Measurements from ENCODE around the gene DTX3.
A peak's percentile ranks its signal among the peaks of the same experiment; 100 is the strongest.
"Not testable (repeated sequence)": the region's sequence is repeated elsewhere in the genome, so short reads cannot be mapped to it uniquely, and the experiment has no call there.

The DTX3 gene

DNA sequence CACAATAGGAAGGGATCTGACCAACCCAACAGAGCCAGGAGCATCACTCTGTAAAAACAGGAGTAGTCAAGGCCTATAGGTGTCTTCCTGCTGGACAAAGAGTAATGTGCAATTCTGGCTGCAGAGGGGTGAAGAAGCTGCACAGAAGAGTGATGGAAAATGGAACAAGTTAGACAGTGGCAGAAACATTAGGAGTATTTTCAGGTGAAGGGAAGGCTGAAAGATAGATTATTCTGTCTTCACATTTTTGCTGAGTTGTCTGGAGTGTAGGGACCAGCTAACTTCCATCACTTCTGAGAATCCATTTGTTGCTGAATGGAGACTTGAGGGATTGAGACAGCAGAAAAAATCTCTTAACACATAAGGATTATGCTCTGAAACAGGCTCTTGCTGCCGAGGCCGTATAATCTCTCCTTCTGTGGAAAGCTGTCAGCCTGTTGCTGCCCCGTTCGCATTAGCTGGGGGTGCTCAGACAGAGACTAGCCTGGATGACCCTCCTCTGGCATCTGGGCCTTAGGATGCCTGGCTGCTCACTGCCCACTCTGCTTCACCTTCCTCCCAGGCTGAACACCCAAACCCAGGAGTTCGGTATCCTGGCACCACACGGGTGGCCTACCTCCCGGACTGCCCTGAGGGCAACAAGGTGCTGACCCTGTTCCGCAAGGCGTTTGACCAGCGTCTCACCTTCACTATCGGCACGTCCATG, 3.5 kb downstream of the DTX3 start:
- DNase-seq, result no peak

DNA sequence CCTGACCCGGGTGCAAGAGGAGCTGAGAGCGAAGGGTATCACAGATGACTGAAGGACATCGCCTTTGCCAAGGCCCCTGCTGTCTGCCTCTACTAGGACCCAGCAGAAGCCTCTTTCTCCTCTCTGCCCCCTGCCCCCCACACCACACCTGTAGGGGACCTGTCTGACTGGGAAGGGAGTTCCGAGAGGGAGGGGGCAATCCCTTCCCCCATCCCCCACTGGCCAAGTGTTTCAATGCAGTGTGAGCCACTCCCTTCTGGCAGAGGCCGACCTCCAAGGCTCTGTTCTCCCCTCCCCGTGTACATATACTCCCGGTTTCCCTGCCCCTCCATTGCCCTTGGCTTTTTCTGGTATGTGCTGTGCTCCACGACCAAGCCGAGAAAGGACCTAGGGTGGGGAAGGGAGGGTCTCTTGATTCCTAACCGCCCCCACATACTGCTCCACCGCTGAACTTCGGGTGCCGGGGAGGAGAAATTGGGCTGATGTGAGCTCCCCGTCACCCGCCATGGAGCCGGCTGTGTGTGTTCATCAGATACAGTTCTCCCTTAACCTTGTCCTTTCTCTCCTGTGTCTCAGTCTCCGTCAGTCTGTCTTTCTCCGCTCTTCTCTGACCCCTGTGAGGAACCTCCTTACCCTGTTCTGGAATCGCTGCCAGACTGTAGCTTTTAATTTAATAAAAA, 4.6 kb downstream of the DTX3 start:
- no peak for DNase-seq

DNA sequence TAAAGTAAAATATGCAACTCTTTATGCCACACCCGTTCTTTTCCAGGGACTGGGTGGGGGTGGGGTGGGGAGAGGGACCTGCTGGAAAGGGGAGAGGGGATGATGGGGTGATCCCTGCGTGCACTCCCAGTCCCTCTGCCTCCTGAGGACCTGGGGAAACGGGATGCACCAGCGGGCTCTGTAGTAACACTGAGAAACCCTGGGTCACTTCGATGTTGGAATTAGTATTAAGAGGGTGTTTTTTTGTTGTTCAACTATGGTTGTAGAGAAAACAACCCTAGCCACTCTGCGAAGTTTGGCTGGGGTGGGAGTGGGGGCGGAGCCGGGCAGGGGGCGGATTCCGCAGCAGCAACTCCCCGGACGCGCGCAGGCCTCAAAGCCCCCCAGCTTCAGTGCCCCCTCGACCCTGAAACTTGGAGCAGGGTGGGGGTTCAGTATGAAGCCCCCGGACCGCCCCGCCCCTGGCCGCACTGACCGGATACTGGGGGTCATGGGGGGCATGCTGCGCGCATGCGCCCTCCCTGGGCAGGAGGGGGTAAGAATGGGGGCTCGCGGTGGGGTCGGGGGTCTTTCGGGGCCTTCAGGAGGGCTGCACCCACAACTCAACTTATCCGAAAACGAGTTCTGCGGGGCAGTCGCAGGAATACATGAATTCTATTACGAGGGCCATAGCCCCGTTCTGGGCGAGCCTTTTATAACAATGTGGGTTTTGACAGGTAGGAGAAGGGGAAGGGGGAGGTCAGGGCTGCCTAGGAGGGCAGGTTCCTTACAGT, 5.3 kb downstream of the DTX3 start:
- no peak for DNase-seq

DNA sequence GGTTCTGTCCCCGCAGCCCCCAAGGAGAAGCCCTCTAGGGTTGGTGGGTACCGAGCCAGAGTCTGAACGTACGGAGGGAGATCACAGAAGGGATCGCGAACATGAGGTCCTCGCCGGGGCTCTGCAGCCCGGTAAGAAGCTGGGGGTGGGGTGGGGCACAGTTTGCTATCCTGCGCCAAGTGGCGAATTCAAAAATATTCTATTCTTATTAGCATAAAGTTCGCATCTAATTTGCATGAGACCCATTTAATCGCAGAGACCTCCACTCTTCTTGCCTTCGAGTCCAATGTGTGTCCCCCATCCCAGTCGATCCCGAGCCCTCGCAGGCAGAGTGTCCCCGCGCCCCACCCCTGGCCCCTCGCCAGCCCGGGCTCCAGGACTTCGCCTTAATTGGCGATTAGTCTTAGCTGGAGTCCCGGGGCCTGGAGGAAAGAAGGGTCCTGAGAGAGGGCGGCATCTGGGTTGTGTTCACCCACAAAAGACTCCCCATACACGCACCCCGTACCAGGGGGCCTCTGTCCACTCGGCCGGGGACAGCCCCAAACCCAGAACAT, 6.0 kb downstream of the DTX3 start:
- DNase-seq, result peak in 1 of 2 experiments; percentile 26

DNA sequence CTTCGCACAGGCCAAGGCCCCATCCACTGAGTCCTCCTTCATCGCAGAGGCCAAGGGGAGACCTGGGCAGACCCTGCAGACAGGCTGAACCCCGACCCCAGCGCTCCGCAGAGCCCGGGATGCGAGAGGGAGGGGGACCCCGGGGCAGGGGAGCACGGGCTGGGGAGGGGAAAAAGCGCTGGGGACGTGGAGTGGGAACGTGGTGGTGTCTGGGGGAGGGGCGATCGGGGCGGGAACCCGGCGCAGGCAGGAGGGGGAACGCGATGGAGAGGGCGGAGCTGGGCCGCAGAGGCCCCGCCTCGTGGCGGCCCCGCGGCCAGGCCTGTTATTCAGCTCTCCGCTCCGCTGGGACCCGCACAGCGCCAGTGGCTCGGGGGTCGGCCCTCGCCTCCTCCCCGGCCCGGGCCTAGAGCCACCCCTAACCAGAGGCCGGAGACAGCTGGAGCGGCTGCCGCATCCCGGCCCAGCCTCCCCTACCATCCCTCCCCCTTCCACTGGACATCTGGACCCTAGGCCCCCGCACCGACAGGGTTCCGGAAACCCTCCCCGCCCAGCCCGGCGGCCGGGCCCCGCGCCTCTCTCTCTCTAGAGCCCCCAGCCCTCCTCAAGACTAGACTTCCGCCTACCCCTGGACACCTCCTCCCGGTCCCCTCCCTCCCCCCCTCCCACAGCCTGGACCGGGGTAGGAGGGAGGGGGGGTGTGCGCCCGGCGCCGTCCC, 6.6 kb downstream of the DTX3 start, which contains the start of gene ARHGEF25:
TSS of gene ARHGEF25 (plus strand) at position 328 of the 719 bp plus-strand sequence. CDS start 460 bp downstream, outside the sequence.
- DNase-seq, result peak; percentile 69 to 74

DNA sequence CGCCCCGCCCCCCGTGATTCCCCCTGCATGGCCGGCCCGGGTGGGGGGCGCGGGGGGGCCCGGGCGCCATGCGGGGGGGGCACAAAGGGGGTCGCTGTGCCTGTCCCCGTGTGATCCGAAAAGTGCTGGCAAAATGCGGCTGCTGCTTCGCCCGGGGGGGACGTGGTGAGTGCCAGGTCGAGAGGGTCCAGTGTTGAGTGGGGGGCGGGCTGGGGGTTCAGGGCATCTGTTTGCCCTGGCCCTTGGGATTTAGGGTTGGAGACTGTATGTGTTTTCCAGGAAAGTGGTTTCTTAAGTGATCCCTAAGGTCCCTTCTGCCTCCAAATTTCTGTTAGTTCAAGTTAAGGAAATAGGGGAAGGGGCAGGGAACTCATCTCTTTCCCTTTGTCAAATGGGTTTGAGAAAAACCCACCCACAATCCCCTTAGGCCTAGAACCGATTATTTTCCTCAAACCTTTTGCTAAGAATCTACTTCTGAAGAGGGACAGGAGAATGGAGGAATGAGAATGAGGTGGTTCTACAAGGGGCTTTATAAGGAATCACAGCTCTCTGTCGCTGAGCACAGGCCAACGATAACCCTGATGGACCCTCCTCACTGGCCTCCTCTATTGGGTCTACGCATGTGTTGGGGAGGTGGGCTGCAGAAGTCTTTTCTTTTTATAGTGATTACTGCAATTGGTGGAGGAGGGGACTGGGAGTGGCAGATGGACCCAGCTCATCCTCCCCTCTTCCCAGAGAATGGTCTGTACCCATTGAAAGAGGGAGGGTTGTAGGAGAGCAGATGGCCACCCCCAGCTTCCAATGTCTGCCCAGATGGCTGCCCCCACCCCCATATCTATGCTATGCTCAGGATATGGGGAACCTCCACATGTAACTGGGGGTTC, 7.4 kb downstream of the DTX3 start:
- DNase-seq, result no peak

DNA sequence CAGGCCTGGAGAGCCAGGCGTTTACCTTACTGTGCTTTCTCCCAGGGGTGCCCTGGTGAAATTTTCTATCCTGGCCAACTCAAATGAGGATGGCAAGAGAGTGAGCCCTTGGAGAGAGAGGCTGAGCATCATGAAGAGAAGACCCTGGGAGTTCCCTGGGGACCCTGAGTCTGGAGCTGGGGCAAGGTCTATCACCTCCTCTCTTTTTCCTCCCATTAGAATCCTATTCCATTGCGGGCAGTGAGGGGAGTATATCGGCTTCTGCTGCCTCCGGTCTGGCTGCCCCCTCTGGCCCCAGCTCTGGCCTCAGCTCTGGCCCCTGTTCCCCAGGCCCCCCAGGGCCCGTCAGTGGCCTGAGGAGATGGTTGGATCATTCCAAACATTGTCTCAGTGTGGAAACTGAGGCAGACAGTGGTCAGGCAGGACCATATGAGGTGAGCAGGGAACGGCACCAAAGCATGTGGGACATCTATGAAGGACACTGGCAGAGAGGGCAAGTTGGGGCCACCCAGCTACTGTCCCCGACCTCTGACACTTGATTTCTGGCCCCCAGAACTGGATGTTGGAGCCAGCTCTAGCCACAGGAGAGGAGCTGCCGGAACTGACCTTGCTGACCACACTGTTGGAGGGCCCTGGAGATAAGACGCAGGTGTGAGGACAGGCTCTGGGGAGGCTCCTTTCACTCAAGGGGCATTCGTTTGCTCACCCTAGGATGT, 8.2 kb downstream of the DTX3 start:
- DNase-seq, result no peak

DNA sequence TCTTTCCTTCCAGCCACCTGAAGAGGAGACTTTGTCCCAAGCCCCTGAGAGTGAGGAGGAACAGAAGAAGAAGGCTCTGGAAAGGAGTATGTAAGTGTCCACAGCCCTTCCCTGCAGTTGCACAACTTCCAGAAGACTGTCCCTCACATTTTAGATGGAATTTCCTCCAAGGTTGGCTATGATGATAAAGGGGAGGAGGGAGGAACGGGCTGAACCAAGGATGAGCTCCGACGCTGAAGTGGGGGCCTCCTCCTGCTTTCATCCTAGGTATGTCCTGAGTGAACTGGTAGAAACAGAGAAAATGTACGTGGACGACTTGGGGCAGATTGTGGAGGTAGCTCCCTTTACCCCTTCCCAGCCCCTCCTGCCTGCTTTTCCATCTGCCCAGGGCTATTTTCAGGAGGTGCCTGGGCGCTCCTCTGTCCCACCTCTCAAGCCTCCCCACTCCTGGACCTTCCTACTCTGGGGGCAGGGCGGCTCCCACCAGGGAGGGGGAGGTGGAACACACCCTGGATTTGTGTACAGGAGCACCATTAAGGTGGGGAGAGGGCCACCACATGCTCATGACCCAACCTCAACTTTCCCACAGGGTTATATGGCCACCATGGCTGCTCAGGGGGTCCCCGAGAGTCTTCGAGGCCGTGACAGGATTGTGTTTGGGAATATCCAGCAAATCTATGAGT, 8.9 kb downstream of the DTX3 start:
- no peak for DNase-seq

DNA sequence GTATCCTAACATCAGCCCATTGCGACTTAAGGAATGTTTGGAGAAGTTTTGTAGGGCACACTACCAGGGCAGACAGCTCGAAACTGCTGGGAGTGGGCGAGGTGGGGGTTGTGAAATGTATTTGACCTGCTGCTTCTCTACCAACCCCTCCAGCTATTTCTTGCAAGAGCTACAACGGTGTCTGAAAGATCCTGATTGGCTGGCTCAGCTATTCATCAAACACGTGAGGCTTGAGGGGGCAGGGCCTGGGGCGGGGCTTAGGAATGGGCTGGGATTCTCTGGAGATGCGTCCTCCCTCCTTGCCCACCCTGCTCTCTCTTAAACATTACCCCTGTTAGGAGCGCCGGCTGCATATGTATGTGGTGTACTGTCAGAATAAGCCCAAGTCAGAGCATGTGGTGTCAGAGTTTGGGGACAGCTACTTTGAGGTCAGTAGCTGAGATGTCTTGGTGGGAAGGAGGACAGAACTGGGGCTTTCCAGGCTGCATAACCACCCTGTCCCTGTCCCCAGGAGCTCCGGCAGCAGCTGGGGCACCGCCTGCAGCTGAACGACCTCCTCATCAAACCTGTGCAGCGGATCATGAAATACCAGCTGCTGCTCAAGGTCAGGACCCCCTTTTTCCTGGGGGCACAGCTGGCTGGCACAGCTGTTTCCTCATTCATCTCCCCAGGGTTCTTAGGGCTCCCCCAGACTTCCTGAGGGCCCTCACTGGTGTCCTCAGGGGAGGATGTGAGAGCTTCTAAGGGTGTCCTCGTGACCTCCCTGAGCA, 9.7 kb downstream of the DTX3 start:
- peak in 1 of 2 experiments; percentile 44 for DNase-seq

DNA sequence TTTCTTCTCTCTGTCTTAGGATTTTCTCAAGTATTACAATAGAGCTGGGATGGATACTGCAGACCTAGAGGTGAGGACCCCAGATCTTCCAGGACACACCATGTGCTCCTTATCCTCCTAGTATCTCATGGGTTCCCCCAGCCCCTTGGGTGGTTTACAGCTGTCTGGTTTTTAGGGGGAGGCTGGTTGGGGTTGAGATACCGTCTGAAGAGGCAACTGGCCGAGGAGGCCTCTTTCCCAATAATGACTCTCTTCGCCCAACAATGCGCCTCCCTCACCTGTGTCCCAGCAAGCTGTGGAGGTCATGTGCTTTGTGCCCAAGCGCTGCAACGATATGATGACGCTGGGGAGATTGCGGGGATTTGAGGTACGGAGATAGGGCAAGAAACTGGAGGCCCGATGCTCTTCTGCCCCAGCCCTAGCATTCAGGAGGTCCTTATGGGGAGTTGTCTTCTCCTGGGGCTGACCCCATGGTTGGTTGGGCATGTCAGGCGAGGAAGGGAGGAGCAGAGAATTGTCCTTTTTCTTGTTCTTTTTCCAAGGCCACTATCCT, 10.4 kb downstream of the DTX3 start:
- DNase-seq, result no peak

DNA sequence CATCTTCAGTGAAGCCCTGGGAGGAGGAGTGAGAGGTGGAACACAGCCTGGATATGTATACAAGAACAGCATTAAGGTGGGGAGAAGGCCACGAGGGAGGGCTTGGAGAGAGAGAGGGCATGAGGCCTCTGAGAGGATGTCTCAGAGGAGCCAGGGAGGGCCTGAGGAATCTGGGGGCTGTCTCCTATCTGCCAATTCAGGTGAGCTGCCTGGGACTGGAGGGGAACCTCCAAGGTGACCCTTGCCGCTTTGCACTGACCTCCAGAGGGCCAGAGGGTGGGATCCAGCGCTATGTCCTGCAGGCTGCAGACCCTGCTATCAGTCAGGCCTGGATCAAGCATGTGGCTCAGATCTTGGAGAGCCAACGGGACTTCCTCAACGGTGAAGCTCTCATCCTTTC, 11.0 kb downstream of the DTX3 start:
- no peak for DNase-seq

DNA sequence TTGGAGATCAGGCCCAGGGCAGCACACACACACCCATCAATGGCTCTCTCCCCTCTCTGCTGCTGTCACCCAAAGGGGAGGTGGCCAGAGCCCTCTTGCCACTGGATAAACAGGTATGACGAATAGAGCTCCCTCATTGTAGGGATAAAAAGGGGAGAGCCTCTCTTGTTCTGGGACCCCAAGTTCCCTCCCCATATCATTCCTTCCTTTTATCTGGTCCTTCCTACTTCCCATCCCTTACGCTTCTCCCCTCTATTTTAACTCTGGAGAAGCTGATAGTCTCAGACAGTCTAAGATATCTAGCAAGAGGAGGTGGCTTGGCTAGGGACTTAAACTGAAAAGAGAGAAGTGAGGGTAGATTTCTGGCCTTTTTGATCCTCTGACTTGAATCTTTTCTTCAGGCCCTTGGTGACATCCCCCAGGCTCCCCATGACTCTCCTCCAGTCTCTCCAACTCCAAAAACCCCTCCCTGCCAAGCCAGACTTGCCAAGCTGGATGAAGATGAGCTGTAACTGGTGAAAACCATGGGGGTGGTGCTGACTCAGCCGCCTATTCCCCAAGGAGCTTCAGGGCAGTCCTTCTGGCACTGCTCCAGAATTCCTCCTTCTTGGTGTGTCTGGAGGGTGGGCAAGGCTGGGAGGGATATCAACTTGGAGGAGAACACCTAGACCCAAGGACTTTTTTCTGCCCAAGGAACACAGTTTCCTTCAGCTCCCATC, 11.9 kb downstream of the DTX3 start:
- DNase-seq, result no peak

DNA sequence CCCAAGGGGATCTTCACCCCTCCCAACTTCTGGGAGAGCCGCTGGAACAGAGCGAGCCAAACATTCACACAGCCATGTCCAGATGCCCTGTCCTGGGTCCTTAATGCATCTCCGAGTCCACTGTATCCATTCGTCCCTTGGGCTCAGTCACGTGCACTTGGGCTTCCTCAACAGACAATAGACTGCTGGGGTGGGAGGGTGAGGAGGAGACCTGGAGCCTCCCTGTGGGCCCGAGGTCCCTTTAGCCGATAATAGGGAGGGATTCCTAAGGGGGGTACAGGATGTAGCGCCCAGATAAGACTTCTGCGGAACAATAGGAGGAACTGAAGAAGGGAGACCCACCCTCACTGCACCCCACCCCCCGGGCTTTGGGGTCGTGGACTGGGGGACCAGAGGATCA, 13.3 kb downstream of the DTX3 start:
- no peak for DNase-seq

DNA sequence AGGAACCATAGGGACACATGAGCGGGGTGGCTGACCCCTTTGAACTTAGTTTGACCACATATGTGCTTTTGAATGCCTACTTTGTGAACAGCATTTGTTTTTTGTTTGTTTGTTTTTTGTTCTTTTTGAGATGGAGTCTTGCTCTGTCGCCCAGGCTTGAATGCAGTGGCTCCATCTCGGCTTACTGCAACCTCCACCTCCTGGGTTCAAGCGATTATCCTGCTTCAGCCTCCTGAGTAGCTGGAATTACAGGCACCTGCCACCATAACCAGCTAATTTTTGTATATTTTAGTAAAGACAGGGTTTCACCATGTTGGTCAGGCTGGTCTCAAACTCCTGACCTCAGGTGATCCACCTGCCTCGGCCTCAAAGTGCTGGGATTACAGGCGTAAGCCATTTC, 13.8 kb downstream of the DTX3 start:
- not testable (repeated sequence) for DNase-seq

DNA sequence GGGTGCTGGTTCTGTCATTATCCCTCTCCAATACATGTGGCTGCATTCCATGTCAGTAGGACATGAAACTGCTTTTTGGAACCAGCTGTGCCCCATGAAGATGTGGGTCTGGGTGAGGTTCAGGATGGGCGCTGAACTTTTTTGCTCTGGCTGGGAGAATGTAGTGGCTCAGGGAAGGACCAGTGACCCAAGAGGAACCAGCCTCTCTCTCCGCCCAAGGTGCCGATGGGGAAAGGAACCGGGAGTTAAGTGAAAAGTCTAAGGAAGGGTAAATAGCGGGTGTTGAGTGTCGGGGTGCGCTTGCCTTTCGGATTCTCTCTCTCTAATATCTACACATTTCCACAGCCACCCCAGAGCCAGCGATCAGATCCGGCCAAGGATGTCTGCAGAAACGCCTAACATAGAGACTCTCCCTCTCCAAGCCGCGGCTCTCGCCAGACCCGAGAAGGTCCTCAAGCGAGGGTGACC, 14.4 kb downstream of the DTX3 start:
- DNase-seq, result no peak

DNA sequence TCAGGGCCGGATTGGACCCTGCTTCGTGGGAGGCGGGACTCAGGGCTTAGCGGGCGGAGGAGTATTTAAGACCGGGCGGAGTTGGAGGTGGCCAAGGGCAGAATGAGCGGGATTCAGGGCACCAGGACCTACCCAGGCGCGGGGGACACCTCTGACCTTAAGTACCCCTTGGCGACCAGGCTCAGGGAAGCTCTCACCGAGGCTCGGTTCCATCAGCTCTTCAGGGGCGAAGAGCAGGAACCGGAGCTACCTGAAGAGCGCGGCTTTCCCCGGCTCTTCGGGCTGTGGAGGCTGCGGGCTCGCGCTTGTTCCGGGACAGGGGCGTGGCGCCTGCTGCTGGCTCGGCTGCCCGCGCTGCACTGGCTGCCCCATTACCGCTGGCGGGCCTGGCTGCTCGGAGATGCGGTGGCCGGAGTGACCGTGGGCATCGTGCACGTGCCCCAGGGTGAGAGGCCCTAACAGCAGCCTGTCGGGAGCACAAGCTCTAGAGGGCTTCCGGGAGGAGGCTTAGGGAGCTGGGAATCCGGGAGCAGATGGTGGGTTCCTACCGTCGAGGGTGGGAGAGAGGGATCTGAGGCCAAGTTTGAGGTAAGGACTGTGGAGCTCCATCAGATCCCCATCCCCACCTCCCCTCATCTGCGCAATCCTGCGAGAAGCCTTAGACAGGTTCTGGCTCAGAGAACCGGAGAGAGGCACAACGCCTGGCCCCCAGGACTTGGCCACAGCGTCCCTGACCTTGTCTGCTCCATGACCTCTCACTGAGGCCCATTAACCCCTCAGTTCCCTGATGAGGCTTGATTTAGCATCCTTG, 15.0 kb downstream of the DTX3 start:
- peak in 1 of 2 experiments; percentile 37 for DNase-seq

DNA sequence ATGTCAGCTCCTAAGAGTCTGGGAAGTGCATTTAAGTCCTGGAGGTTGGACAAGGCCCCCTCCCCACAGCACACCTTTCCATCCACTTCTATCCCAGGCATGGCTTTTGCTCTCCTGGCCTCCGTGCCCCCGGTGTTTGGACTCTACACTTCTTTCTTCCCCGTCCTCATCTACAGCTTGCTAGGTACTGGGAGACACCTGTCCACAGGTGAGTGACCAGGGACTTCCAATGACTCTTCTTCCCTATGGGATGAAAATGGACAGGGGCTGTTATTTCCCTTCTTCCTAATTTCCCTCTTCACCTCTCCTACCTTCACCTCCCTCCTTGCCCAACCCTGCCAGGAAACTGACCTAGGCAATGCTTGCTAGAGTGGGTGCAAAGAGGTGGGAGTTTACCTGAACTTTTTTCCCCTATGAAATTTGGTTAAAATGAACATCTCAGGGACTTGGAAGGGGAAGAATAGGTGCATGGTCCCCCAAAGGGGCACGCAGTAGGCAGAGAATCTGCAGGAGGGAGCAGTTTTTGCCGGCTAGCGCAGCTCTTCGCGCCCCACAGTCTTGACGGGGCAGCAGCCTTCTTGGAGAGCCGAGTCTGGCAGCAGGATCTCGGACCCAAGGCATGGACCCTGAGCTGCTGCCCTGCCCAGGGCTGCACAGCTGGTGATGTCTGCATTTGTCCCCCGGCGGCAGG, 15.8 kb downstream of the DTX3 start:
- DNase-seq, result no peak
